AG09309 (cell line): ENCODE data around the gene METTL9.
A peak's percentile ranks its signal among the peaks of the same experiment; 100 is the strongest.
"Not testable (repeated sequence)": the region's sequence is repeated elsewhere in the genome, so short reads cannot be mapped to it uniquely, and the experiment has no call there.

ENCODE experiments used
- DNase-seq: peaks from one replicate; pipeline ENCODE4 v3.0.0-alpha.2; 2010; ENCODE audit warnings: low read depth
- H3K4me3 ChIP-seq: 2 replicates; pipeline ENCODE4 v1.5.1; 2011; ENCODE audit warnings: mild to moderate bottlenecking, low read depth, low read length, moderate library complexity; ENCODE audit not compliant: control insufficient read depth
- TF ChIP-seq, protein P1 (sequence below): IDR thresholded peaks from 2 replicates; pipeline ENCODE4 v1.5.1; 2011; ENCODE audit warnings: mild to moderate bottlenecking, low read depth, low read length, inconsistent platforms; ENCODE audit not compliant: insufficient read depth, control insufficient read depth; ENCODE audit errors: missing control alignments

METTL9 gene

GRCh38 chr16:21584817-21585216, 14.6 kb upstream of the METTL9 start:
- no peak for DNase-seq
- TF ChIP-seq, protein P1, sequence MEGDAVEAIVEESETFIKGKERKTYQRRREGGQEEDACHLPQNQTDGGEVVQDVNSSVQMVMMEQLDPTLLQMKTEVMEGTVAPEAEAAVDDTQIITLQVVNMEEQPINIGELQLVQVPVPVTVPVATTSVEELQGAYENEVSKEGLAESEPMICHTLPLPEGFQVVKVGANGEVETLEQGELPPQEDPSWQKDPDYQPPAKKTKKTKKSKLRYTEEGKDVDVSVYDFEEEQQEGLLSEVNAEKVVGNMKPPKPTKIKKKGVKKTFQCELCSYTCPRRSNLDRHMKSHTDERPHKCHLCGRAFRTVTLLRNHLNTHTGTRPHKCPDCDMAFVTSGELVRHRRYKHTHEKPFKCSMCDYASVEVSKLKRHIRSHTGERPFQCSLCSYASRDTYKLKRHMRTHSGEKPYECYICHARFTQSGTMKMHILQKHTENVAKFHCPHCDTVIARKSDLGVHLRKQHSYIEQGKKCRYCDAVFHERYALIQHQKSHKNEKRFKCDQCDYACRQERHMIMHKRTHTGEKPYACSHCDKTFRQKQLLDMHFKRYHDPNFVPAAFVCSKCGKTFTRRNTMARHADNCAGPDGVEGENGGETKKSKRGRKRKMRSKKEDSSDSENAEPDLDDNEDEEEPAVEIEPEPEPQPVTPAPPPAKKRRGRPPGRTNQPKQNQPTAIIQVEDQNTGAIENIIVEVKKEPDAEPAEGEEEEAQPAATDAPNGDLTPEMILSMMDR: no peak
- H3K4me3 ChIP-seq: no peak overlapping the region

DNA sequence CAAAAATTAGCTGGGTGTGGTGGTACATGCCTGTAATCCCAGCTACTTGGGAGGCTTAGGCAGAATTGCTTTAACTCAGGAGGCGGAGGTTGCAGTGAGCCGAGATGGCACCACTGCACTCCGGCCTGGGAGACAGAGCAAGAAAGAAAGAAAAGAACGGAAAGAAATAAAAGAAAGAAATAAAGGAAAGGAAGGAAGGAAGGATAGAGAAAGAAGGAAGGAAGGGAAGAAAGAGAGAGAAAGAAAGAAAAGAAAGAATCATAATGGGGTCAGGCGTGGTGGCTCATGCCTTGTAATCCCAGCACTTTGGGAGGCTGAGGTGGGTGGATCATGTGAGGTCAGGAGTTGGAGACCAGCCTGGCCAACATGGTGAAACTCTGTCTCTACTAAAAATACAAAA, 10.8 kb upstream of the METTL9 start:
- H3K4me3 ChIP-seq: not testable (repeated sequence)

GRCh38 chr16:21589551-21589950, 9.8 kb upstream of the METTL9 start:
- TF ChIP-seq, protein P1: no peak
- DNase-seq: no peak
- no peak overlapping the region for H3K4me3 ChIP-seq

More for the DNA sequence above, 10.8 kb upstream of the METTL9 start:
- not testable (repeated sequence) for DNase-seq

DNA sequence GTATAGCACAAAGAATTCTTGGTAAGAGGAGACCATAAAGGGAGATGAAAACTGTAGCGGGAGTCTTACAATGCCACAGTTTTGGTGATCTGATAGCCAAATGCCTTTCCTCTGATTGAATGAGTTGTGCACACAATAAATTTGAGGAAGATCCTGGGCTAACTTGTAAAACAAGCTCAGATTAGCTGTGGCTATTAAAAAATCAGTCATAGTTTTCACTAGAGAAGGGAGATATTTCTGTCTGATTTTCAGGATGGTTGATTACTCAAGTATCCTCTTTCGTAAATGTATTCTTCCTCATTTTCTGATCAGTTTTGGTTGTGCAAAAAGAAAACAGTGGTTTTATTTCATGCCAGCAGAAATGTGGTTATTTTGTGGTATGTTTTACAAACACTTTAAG, 9.1 kb upstream of the METTL9 start:
- TF ChIP-seq, protein P1: no peak
- peak; percentile 45 for DNase-seq
- H3K4me3 ChIP-seq: no peak overlapping the region

- no peak for DNase-seq
- TF ChIP-seq, protein P1: no peak
- no peak overlapping the region for H3K4me3 ChIP-seq
Observed at GRCh38 chr16:21590796-21591195, 8.6 kb upstream of the METTL9 start.

- no peak for DNase-seq
- TF ChIP-seq, protein P1: no peak
- H3K4me3 ChIP-seq: no peak overlapping the region
Observed at GRCh38 chr16:21592191-21592590, 7.2 kb upstream of the METTL9 start.

GRCh38 chr16:21593530-21594289, 5.7 kb upstream of the METTL9 start:
- no peak overlapping the region for H3K4me3 ChIP-seq
- TF ChIP-seq, protein P1: no peak
- DNase-seq: no peak
